K562 (cell line): ENCODE measurements around the gene SPATA2L. TPM values are rescaled to one million over a fixed set of nuclear protein-coding genes. Genes with fewer than 3 reads are reported as not detected.

ENCODE experiments used
- E2F5 ChIP-seq: sonication (generic); formaldehyde crosslinking; IDR thresholded peaks from 2 replicates; pipeline ENCODE4 v1.8.0; 2022; ENCODE audit warnings: mild to moderate bottlenecking, missing genetic modification reagents
- FOS ChIP-seq: IDR thresholded peaks from 3 replicates; pipeline ENCODE4 v1.6.1; 2011; ENCODE audit not compliant: insufficient read length; ENCODE audit errors: extremely low read depth
- FOXP4 ChIP-seq: sonication (generic); formaldehyde crosslinking; IDR thresholded peaks from 2 replicates; pipeline ENCODE4 v1.8.0; 2022; ENCODE audit warnings: mild to moderate bottlenecking, missing genetic modification reagents, borderline replicate concordance
- HNRNPK ChIP-seq: fragments of 200-400 bp; formaldehyde crosslinking; IDR thresholded peaks from one replicate; pipeline ENCODE4 v1.6.1; 2018; ENCODE audit warnings: mild to moderate bottlenecking, low read depth, low read length; ENCODE audit not compliant: poor library complexity, severe bottlenecking
- HNRNPLL ChIP-seq: fragments of 200-400 bp; formaldehyde crosslinking; IDR thresholded peaks from 2 replicates; pipeline ENCODE4 v1.6.1; 2017; ENCODE audit warnings: low read length, low read depth, mild to moderate bottlenecking; ENCODE audit not compliant: poor library complexity, severe bottlenecking
- IRF9 ChIP-seq: fragments of 450-650 bp; IDR thresholded peaks from 2 replicates; pipeline ENCODE4 v1.6.1; 2016; ENCODE audit warnings: missing biosample characterization, missing genetic modification characterization
- MAFG ChIP-seq: fragments of 450-650 bp; conservative IDR thresholded peaks from 2 replicates; pipeline ENCODE4 v1.6.1; 2016; ENCODE audit warnings: missing genetic modification characterization, missing compliant biosample characterization
- MTA3 ChIP-seq: fragments of 450-650 bp; formaldehyde crosslinking; IDR thresholded peaks from 2 replicates; pipeline ENCODE4 v1.6.1; 2017; ENCODE audit warnings: mild to moderate bottlenecking, borderline replicate concordance
- NFIX ChIP-seq: fragments of 250-450 bp; sonication (Bioruptor Pico); IDR thresholded peaks from 2 replicates; pipeline ENCODE4 v1.4.0; 2020; ENCODE audit warnings: low read depth, mild to moderate bottlenecking, moderate library complexity
- NR2C2 ChIP-seq, 2 experiments: fragments of 200-800 bp in 1 of 2; sonication (Bioruptor generic) in 1 of 2; sonication (generic) in 1 of 2; formaldehyde crosslinking in 1 of 2; IDR thresholded peaks; 2 replicates each; pipeline versions ENCODE4 v1.6.1 to v1.8.0; 2016 to 2022; ENCODE audit warnings: mild to moderate bottlenecking in 1 of 2, missing compliant biosample characterization in 1 of 2, missing genetic modification characterization in 1 of 2, missing genetic modification reagents in 1 of 2
- PCBP2 ChIP-seq: fragments of 200-400 bp; formaldehyde crosslinking; IDR thresholded peaks from 2 replicates; pipeline ENCODE4 v1.6.1; 2018; ENCODE audit warnings: low read length, low read depth, mild to moderate bottlenecking, moderate library complexity; ENCODE audit not compliant: poor library complexity, severe bottlenecking
- PHB ChIP-seq: fragments of 250-450 bp; sonication (Bioruptor Pico); IDR thresholded peaks from 2 replicates; pipeline ENCODE4 v1.5.0; 2021
- SIN3A ChIP-seq, 2 experiments: fragments of 150-350 bp in 1 of 2; IDR thresholded peaks; 2 replicates each; pipeline ENCODE4 v1.6.1; 2011 to 2016; ENCODE audit warnings: borderline replicate concordance in 2 of 2, low read depth in 2 of 2, low read length in 2 of 2, mild to moderate bottlenecking in 2 of 2, moderate library complexity in 2 of 2; ENCODE audit not compliant: control insufficient read depth in 1 of 2
- SNIP1 ChIP-seq: fragments of 450-650 bp; IDR thresholded peaks from 2 replicates; pipeline ENCODE4 v1.7.1; 2017; ENCODE audit warnings: low read depth, mild to moderate bottlenecking
- SREBF2 ChIP-seq: sonication (generic); formaldehyde crosslinking; IDR thresholded peaks from 2 replicates; pipeline ENCODE4 v1.4.0; 2020; ENCODE audit warnings: mild to moderate bottlenecking, missing genetic modification reagents
- SRSF7 ChIP-seq: fragments of 200-400 bp; formaldehyde crosslinking; optimal IDR thresholded peaks from 2 replicates; pipeline ENCODE3; 2017; ENCODE audit warnings: mild to moderate bottlenecking, low read depth, low read length
- STAT5B ChIP-seq: fragments of 250-450 bp; sonication (Bioruptor Pico); IDR thresholded peaks from 2 replicates; pipeline ENCODE4 v1.8.0; 2021; ENCODE audit warnings: mild to moderate bottlenecking, inconsistent platforms
- TRIM28 ChIP-seq: fragments of 450-650 bp; IDR thresholded peaks from 2 replicates; pipeline ENCODE4 v1.6.1; 2017
- YBX1 ChIP-seq: fragments of 450-650 bp; IDR thresholded peaks from 2 replicates; pipeline ENCODE4 v1.7.1; 2016; ENCODE audit warnings: mild to moderate bottlenecking
- polyA plus RNA-seq, 8 experiments: library from polyadenylated mRNA; depleted of rRNA in 4 of 8; stranded (reverse) in 5 of 8; unstranded in 3 of 8; fragments of >200 nt; fragmentation: Nextera tagmentation in 2 of 8; fragmentation: Illumina TruSeq in 1 of 8; extraction: Ambion mirVana in 2 of 8; extraction: Trizol in 1 of 8; gene quantifications; 2 replicates each; pipeline versions ENCODE4 v1.2.1 to v1.2.3, GENCODE V29; 2011 to 2014; ENCODE audit warnings: inconsistent platforms in 1 of 8, missing spikeins in 1 of 8
- total RNA-seq, 7 experiments: library from RNA; depleted of rRNA in 6 of 7; stranded (reverse); fragments of >200 nt in 6 of 7; fragmentation: Illumina TruSeq in 2 of 7; extraction: Trizol in 2 of 7; gene quantifications; 2 replicates each; pipeline versions ENCODE4 v1.2.1 to v1.2.3, GENCODE V29; 2011 to 2021; ENCODE audit warnings: low replicate concordance in 1 of 7

Gene SPATA2L
- total and polyA plus RNA-seq, 9 of the 15 experiments (the other 6 are each of a cell fraction or from before 2014, with no cell fraction given): 0.13 to 19.2 (median 4.8) TPM; not detected in 1

GRCh38 chr16:89700649-89701424 lies 668 bp downstream of the SPATA2L start (continued):
- TF ChIP-seq IRF9 (tag): no peak
- TF ChIP-seq HNRNPK: no peak
- TF ChIP-seq SIN3A (IDR thresholded peaks at IDR 0.05; ENCODE audit: borderline replicate concordance in 2 of 2, control insufficient read depth in 1 of 2, low read depth in 2 of 2, low read length in 2 of 2): peak in 1 of 2 experiments; percentile 73; a peak in 1 of 4 replicates
- peak; percentile 86 for TF ChIP-seq SNIP1
- no peak for TF ChIP-seq PCBP2
- no peak for TF ChIP-seq FOS
- TF ChIP-seq FOXP4: no peak; the same call in 1 of the 2 replicates
- TF ChIP-seq MAFG: no peak
- TF ChIP-seq PHB (CRISPR knock-in tag): no peak
- TF ChIP-seq E2F5 (CRISPR knock-in tag): 0 out of 2 replicates have a peak, but pooled peaks have one; percentile 24
- TF ChIP-seq STAT5B (CRISPR knock-in tag): no peak
- no peak for TF ChIP-seq SRSF7
- TF ChIP-seq HNRNPLL: no peak
- TF ChIP-seq NR2C2 (CRISPR knock-in tag; IDR thresholded peaks at IDR 0.05): no peak; the same call in 1 of the 2 replicates
- TF ChIP-seq NR2C2 (tag; IDR thresholded peaks at IDR 0.05): no peak
- no peak for TF ChIP-seq YBX1
- TF ChIP-seq SREBF2 (CRISPR knock-in tag): no peak
- peak; percentile 11; the same call in 1 of the 2 replicates for TF ChIP-seq MTA3
- no peak for TF ChIP-seq NFIX (CRISPR knock-in tag)
- TF ChIP-seq TRIM28: no peak
